Uterus (tissue), 2 donors: Measurements from ENCODE around the gene SENP5.

Experiments
- POLR2A ChIP-seq, 2 donors: fragments of 450-650 bp; IDR thresholded peaks; one replicate each; pipeline ENCODE4 v1.6.1; 2016; ENCODE audit warnings: antibody characterized with exemption in 2 of 2, mild to moderate bottlenecking in 1 of 2, moderate library complexity in 1 of 2
- TF ChIP-seq, protein P1 (sequence below), 4 experiments: fragments of 200-600 bp in 2 of 4; fragments of 450-650 bp in 2 of 4; sonication (generic) in 2 of 4; IDR thresholded peaks; one replicate each; pipeline ENCODE4 v1.5.1; 2016 to 2019; ENCODE audit warnings: antibody characterized with exemption in 4 of 4, mild to moderate bottlenecking in 2 of 4, moderate library complexity in 1 of 4

DNA sequence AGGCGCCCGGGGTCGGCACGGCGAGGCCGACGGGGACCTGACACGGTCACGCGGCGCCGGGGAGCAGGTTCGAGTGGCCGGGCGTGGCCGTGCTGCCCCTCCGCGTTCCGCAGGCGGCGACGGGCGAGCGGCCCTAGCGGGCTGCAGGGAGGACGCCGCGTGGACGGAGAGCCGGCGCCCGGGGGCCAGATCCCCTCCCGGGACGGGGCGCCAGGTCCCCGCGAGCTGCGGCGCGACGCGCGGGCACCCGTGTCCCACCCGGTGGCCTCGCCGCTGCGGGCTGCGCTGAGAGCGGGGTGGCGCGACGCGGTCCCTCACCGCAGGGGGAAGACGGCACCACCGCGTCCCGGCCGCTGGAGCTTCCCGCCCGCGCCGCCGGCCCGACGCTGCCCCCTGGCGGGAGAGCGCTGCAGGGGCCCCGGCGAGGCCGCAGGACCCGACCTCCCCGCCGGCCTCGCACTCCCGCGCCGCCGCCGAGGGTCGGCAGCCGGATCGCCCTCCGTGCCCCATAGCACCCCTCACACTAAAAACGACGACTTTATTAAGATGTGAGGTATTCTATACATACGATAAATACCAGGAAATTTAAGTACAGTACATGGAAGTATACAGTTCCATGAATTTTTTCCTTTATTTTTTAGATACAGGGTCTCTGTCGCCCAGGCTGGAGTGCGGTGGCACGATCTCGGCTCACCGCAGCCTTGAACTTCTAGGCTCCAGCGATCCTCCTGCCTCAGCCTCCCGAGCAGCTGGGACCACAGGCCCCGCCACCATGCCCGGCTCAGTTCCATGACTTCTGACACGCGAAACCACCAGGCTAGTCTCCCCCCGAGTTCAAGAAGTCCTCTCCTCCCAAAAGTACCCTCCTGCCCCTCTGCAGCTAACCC lies 102.2 kb downstream of the SENP5 start:
- TF ChIP-seq POLR2A (IDR thresholded peaks at IDR 0.05) = peak in 1 of 2 donors; percentile 37
- TF ChIP-seq, protein P1, sequence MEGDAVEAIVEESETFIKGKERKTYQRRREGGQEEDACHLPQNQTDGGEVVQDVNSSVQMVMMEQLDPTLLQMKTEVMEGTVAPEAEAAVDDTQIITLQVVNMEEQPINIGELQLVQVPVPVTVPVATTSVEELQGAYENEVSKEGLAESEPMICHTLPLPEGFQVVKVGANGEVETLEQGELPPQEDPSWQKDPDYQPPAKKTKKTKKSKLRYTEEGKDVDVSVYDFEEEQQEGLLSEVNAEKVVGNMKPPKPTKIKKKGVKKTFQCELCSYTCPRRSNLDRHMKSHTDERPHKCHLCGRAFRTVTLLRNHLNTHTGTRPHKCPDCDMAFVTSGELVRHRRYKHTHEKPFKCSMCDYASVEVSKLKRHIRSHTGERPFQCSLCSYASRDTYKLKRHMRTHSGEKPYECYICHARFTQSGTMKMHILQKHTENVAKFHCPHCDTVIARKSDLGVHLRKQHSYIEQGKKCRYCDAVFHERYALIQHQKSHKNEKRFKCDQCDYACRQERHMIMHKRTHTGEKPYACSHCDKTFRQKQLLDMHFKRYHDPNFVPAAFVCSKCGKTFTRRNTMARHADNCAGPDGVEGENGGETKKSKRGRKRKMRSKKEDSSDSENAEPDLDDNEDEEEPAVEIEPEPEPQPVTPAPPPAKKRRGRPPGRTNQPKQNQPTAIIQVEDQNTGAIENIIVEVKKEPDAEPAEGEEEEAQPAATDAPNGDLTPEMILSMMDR (IDR thresholded peaks at IDR 0.05) = peak; percentile 56 to 94 (median 93)
